Progenitor cell of endocrine pancreas (in vitro differentiated cells): ENCODE data around the gene NSL1. TPM values are rescaled to one million over a fixed set of nuclear protein-coding genes. Genes with fewer than 3 reads are reported as not detected.

Experiments used
- DNase-seq: peaks from one replicate; pipeline ENCODE4 v3.0.0; 2021; ENCODE audit warnings: low spot score; ENCODE audit not compliant: unreplicated experiment
- H3K27ac Mint-ChIP-seq: 2 replicates; pipeline ENCODE4 v1.8.0; 2021; ENCODE audit warnings: mild to moderate bottlenecking, moderate library complexity, mixed read lengths
- H3K27me3 Mint-ChIP-seq: 2 replicates; pipeline ENCODE4 v1.8.0; 2021; ENCODE audit warnings: mixed read lengths
- H3K36me3 Mint-ChIP-seq: 2 replicates; pipeline ENCODE4 v1.8.0; 2022; ENCODE audit warnings: mixed read lengths; ENCODE audit not compliant: insufficient read depth
- H3K4me1 Mint-ChIP-seq: 2 replicates; pipeline ENCODE4 v1.8.0; 2021; ENCODE audit warnings: low read depth, mixed read lengths
- H3K4me3 Mint-ChIP-seq: 2 replicates; pipeline ENCODE4 v1.8.0; 2021; ENCODE audit warnings: low read depth, mild to moderate bottlenecking, moderate library complexity, mixed read lengths
- H3K9me3 Mint-ChIP-seq: 2 replicates; pipeline ENCODE4 v1.8.0; 2021; ENCODE audit warnings: low read depth, mixed read lengths
- CTCF ChIP-seq: fragments of 200-600 bp; sonication (generic); IDR thresholded peaks from one replicate; pipeline ENCODE4 v1.5.0; 2021; ENCODE audit warnings: antibody characterized with exemption, mild to moderate bottlenecking; ENCODE audit not compliant: unreplicated experiment
- total RNA-seq: library from RNA; stranded (reverse); gene quantifications from 2 replicates; pipeline ENCODE4 v1.2.1, GENCODE V29; 2021

The NSL1 gene
- total RNA-seq, 1 donor from 2014 or later, result 41.1 TPM

- H3K36me3 Mint-ChIP-seq, result peaks cover 10% of the 10 kb centered on the region
- H3K9me3 Mint-ChIP-seq, result no peaks in the 10 kb centered on the region
- H3K27me3 Mint-ChIP-seq, result no peaks in the 10 kb centered on the region
- no peak for DNase-seq
- TF ChIP-seq CTCF, result no peak
- peak overlapping the region; percentile 86 for H3K27ac Mint-ChIP-seq
- H3K4me3 Mint-ChIP-seq, result peak overlapping the region; percentile 6
- peaks cover 21% of the 10 kb centered on the region for H3K4me1 Mint-ChIP-seq
Observed at GRCh38 chr1:212794561-212795014, 3.0 kb upstream of the NSL1 start.

GRCh38 chr1:212792396-212792908 is 875 bp upstream of the NSL1 start:
- Mint-ChIP-seq H3K4me3 (peak overlapping the region; percentile 86), H3K4me1 (peaks cover 24% of the 10 kb centered on the region), H3K36me3 (peaks cover 7% of the 10 kb centered on the region), H3K9me3 (no peaks in the 10 kb centered on the region), H3K27me3 (no peaks in the 10 kb centered on the region), H3K27ac (peak overlapping the region; percentile 97)
- DNase-seq, result no peak
- no peak for TF ChIP-seq CTCF

- Mint-ChIP-seq H3K36me3 (peaks cover 3% of the 10 kb centered on the region), H3K4me3 (peak overlapping the region; percentile 86), H3K9me3 (no peaks in the 10 kb centered on the region), H3K27me3 (no peaks in the 10 kb centered on the region), H3K27ac (peak overlapping the region; percentile 97), H3K4me1 (peaks cover 24% of the 10 kb centered on the region)
- DNase-seq, result no peak
- no peak for TF ChIP-seq CTCF
Observed at GRCh38 chr1:212791261-212791675, 309 bp downstream of the NSL1 start.

- no peaks in the 10 kb centered on the region for H3K27me3 Mint-ChIP-seq
- H3K4me1 Mint-ChIP-seq, result peaks cover 8% of the 10 kb centered on the region
- H3K36me3 Mint-ChIP-seq, result peaks cover 21% of the 10 kb centered on the region
- H3K4me3 Mint-ChIP-seq, result no peak overlapping the region
- TF ChIP-seq CTCF, result no peak
- H3K27ac Mint-ChIP-seq, result no peak overlapping the region
- DNase-seq, result no peak
- no peaks in the 10 kb centered on the region for H3K9me3 Mint-ChIP-seq
Observed at GRCh38 chr1:212785871-212786270, 5.7 kb downstream of the NSL1 start.

- no peaks in the 10 kb centered on the region for H3K27me3 Mint-ChIP-seq
- DNase-seq, result no peak
- H3K4me3 Mint-ChIP-seq, result no peak overlapping the region
- no peaks in the 10 kb centered on the region for H3K9me3 Mint-ChIP-seq
- H3K36me3 Mint-ChIP-seq, result peaks cover 22% of the 10 kb centered on the region
- H3K27ac Mint-ChIP-seq, result no peak overlapping the region
- no peak for TF ChIP-seq CTCF
- H3K4me1 Mint-ChIP-seq, result peaks cover 3% of the 10 kb centered on the region
Observed at GRCh38 chr1:212783976-212784375, 7.6 kb downstream of the NSL1 start.
